Urothelium cell line (cell line): ENCODE measurements around the gene SLC29A3.

Source experiments
- DNase-seq: peaks from one replicate; pipeline ENCODE4 v3.0.0; 2011; ENCODE audit warnings: low spot score, mixed read lengths
- FAIRE-seq: peaks from 2 replicates; lab custom pipeline; 2011; peaks lifted over from hg19 to GRCh38; lab: Jason Lieb, UNC

Gene SLC29A3

GRCh38 chr10:71316786-71317160 is 2.3 kb upstream of the SLC29A3 start:
- FAIRE-seq: no peak
- no peak for DNase-seq

GRCh38 chr10:71317739-71318138 is 1.3 kb upstream of the SLC29A3 start:
- no peak for FAIRE-seq
- DNase-seq: no peak

- DNase-seq (no peak), FAIRE-seq (no peak)
These were observed 837 bp downstream of the SLC29A3 start for GRCh38 chr10:71319800-71320392.

GRCh38 chr10:71320592-71320991 is 1.5 kb downstream of the SLC29A3 start:
- no peak for DNase-seq

GRCh38 chr10:71321386-71321785 is 2.3 kb downstream of the SLC29A3 start:
- no peak for DNase-seq
- FAIRE-seq: no peak

More at GRCh38 chr10:71320592-71320991, 1.5 kb downstream of the SLC29A3 start:
- FAIRE-seq: no peak

- DNase-seq: no peak
- FAIRE-seq: no peak
These were observed 4.3 kb downstream of the SLC29A3 start for GRCh38 chr10:71323407-71323806.

GRCh38 chr10:71324743-71325142 is 5.7 kb downstream of the SLC29A3 start:
- no peak for FAIRE-seq

GRCh38 chr10:71325267-71325666 is 6.2 kb downstream of the SLC29A3 start:
- DNase-seq (no peak), FAIRE-seq (no peak)

More at GRCh38 chr10:71324743-71325142, 5.7 kb downstream of the SLC29A3 start:
- DNase-seq: no peak

GRCh38 chr10:71326464-71326881 is 7.4 kb downstream of the SLC29A3 start:
- FAIRE-seq (no peak), DNase-seq (no peak)

- DNase-seq (no peak), FAIRE-seq (no peak)
These were observed 11.8 kb downstream of the SLC29A3 start for GRCh38 chr10:71330789-71331404.

GRCh38 chr10:71331736-71332135 is 12.7 kb downstream of the SLC29A3 start:
- FAIRE-seq (no peak), DNase-seq (no peak)

GRCh38 chr10:71332466-71332865 is 13.4 kb downstream of the SLC29A3 start:
- DNase-seq (no peak), FAIRE-seq (no peak)

GRCh38 chr10:71333129-71333887 is 14.2 kb downstream of the SLC29A3 start:
- DNase-seq (no peak), FAIRE-seq (no peak)

- FAIRE-seq (no peak), DNase-seq (no peak)
These were observed 15.2 kb downstream of the SLC29A3 start for GRCh38 chr10:71334221-71334791.

- no peak for DNase-seq
- no peak for FAIRE-seq
These were observed 16.2 kb downstream of the SLC29A3 start for GRCh38 chr10:71335173-71335708.

- FAIRE-seq (no peak), DNase-seq (no peak)
These were observed 17.6 kb downstream of the SLC29A3 start for GRCh38 chr10:71336632-71337031.

GRCh38 chr10:71337219-71337701 is 18.2 kb downstream of the SLC29A3 start:
- DNase-seq (no peak), FAIRE-seq (no peak)

GRCh38 chr10:71338728-71339495 is 19.9 kb downstream of the SLC29A3 start:
- DNase-seq (no peak), FAIRE-seq (no peak)

GRCh38 chr10:71339796-71340589 is 20.9 kb downstream of the SLC29A3 start:
- DNase-seq (peak; percentile 76), FAIRE-seq (no peak)
